HG03066 (cell line): Measurements from ENCODE around the gene HIP1R.
"Not testable (repeated sequence)": the region's sequence is repeated elsewhere in the genome, so short reads cannot be mapped to it uniquely, and the experiment has no call there.

ENCODE experiments used
- ATAC-seq: cut with Tn5 transposase; IDR thresholded peaks from one replicate; pipeline ENCODE4 v1.9.1; 2021; ENCODE audit warnings: low read depth; ENCODE audit not compliant: unreplicated experiment

HIP1R gene

DNA sequence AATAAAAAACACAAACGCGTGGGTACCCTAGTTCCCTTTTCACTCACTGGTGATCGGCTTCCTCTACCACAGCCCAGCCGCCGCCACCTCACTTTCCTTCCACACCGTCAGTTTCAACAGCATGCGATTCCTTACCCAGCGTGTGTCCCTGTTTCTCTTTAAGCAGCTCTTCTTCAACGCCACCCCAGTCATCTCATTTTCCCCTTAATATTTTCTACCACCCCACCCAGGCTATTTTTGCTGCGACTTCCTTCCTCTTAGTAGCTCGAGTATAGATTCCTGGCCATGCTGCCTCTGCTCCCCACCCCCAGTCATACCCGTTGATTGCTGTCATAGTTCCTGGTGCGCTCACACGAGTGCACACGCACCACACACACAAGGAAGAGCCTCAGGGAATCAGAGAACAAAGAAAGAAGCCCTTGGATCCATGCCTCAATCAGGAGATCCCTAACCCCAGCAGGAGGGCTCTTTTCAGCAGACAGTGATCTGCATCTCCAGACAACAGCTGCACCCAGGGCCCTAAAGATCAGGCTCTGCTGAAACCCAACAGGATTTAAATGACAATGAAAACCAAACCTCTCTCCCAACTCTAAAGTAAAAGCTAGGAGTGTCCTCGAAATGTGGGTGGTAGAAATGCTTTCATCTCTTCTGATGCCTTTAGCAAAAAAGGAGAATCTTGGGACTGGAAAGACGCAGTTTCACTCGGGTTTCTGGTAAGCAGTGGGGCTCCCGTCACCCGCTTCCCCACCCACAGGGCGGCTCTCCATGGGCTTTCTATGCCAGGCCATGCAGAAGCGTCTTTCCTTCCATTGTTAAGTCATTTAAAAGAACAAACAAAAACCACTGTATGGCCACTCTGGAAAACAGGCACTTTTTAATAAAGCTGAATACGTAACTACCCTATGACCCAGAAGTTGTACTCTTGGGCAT, 36.9 kb downstream of the HIP1R start:
- no peak for ATAC-seq

DNA sequence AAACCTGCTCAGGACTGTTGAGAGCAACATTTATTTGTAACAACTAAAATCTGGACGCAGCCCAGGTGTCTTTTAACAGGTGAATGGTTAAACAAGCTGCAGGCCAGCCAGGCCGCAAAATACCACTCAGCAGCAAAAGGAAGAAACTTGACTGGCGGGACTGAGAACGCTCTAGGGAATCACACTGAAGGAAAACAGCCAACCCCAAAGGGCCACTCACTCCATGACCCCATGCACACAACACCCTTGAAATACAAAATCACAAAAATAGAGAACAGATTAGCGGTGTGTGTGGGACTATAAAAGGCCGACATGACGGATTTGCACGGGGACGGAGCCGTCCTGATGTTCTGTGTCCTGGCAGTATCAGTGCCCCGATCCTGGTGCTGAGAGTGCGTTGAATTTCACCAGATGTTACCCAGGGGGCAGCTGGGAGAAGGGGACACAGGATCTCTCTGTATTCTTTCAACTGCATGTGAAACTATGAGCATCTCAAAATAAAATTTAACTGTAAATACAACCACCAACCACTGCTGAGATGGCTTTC, 37.6 kb downstream of the HIP1R start:
- no peak for ATAC-seq

DNA sequence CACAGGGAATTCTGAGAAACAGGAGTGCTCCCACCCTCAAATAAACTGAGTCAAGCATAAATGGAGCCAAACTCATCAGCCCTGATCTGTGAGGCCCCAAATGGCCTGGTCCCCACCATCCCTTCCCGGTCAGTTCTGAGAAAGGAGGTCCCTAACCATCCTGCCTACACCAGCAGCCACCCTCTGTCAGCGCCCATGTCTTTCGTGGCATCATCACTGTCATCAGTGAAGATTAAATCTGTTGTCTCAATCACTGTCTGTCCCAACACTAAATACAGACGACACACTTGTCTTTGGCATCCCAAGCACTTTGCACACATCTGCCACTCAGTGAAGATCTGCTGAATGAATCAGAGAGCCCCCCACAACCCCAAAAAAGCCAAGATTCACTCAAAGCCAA, 38.3 kb downstream of the HIP1R start:
- ATAC-seq = no peak

DNA sequence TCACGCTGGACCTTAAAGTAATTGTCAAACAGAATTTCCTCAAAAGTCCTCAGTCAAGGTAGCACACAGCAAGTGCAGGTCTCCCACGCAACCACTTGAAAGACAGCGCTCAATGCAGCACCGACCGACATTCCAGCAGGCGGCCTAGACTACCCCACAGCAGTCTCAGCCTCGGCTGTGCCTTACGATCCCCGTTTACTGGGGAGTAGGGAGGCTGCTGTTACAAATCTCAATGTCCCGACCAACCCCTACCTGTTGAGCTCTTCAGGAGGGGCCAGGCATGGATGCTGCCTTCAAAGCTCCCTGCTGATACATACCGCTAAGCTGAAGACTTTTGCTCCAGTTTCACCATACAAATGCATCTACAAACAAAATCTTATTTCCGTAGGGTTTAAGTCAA, 38.8 kb downstream of the HIP1R start:
- no peak for ATAC-seq

DNA sequence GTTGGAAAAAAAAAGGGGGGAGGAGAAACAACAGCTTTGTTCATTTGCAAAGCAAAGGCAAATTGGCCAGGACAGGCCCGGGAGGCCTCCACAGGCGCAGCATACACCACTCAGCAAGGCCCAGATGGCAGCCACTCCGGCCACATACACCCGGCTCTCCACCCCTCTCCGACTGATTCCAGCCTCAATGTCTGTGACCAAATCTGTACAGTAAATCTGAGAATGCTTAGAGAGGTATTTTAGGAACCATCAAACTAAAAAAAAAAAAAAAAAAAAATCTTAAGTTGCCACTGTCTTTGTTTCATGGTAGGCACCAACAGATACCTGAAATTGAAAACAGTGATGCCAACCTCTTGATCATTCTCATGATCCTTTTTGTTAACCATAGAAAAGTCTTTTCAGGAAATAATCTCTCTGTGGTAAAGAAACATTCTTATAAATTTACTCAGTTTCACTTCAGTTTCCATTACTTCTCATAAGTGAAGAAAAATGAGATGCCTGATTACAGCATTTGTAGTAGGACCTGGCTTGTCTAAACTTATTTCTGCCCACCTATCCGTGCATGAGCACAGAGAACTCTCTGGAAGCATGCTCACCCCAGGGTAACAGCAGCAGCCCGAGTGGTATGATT, 40.4 kb downstream of the HIP1R start:
- peak; percentile 66 for ATAC-seq

DNA sequence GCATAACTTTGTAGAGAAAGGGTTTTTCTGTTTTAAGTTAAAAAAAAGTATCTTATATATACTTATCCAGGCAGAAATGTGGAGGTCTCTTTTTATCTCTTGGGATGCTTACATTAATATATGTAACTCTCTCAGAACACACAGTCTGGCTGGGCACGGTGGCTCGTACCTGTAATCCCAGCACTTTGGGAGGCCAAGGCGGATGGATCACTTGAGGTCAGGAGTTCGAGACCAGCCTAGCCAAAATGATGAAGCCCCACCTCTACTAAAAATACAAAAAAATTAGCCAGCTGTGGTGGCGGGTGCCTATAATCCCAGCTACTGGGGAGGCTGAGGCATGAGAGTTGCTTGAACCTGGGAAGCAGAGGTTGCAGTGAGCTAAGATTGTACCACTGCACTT, 41.0 kb downstream of the HIP1R start:
- not testable (repeated sequence) for ATAC-seq

DNA sequence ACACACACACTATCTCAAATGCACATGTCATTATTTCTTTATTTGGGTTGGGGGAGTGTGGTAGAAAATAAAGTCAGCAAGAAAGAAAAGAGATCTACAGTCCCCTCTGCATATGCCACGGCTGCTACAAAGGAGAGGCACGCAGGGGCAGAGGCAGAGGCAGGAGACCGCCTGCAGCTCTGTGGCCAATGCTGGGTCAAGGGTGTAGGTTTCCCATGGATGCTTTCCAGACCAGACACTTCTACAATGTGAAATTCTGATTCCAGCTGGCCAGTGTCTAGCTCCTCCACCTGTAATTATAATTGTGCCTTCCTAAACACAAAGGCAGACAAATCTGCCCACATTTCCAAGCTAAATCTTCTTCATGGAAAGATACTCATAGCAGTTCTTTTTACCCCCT, 41.5 kb downstream of the HIP1R start:
- ATAC-seq = no peak

DNA sequence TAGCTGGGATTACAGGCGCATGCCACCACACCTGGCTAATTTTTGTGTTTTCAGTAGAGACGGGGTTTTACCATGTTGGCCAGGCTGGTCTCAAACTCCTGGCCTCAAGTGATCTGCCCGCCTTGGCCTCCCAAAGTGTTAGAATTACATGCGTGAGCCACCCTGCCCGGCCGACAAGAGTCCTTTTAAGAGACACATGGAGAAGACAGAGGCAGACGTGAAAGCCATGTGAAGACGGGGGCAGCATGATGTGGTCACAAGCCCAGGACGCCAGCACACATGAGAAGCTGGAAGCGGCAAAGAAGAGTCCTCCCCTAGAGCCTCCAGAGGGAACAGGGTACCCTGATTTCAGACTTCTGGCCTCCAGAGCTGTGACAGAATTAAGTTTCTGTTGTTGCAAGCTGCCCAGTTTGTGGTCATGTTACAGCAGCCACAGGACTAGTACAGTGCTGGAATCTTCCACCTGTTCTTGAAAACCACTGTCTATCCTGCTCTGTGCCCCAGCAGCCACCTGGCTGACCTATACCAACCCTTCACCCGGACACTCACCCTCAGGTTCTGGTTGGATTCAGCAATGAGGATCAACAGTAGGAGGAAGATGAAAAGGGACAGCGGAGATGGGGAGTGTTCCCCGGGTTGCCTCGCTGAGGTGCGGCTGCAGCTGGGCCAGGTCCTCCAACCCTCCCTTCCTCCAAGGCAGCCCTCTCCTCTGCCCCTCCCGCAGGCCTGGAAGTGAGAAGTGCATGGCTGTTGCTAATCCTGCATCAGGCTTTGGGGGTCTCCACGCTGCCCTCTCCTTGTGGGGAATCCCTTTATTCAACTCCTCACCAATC, 43.7 kb downstream of the HIP1R start:
- ATAC-seq = no peak

DNA sequence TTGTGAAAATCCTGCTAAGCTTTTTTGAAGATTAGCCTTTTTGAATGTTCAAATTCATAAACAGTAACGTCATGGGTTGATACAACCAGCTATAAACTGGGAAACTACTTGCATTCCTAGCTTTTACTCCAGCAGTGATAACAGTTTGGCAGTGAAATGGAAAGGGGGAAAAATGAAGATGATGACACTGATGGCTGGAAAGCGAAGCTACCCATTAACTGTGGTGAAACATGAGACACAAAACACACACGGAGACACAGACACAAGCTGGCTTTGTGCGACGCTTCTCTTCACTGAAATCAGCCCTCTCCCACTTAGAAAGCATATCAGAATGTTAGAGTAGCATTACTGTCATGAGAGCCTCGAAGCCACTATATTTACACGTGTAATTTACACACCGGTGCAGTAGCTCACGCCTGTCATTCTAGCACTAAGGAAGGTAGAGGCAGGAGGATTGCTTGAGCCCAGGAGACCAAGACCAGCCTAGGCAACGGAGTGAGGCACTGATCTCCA, 45.0 kb downstream of the HIP1R start:
- ATAC-seq = no peak

DNA sequence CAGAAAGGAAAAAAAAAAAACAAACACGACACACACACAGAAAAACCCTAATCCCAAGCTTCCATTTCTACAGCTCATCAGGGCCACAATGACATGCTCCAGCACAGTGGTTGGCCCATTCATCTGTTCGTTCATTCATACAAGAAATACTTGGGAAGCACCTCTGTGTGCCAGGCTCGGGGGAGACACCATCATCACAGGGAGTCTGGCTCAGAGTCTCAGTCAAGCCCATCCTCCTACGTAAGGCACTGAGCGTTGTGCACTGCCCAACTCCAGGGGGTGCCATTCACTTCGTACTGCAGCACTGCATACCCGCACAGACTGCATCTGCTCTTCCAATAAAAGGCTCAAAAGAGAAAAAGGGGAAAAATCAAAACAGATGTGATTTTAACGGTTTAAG, 45.4 kb downstream of the HIP1R start:
- no peak for ATAC-seq

DNA sequence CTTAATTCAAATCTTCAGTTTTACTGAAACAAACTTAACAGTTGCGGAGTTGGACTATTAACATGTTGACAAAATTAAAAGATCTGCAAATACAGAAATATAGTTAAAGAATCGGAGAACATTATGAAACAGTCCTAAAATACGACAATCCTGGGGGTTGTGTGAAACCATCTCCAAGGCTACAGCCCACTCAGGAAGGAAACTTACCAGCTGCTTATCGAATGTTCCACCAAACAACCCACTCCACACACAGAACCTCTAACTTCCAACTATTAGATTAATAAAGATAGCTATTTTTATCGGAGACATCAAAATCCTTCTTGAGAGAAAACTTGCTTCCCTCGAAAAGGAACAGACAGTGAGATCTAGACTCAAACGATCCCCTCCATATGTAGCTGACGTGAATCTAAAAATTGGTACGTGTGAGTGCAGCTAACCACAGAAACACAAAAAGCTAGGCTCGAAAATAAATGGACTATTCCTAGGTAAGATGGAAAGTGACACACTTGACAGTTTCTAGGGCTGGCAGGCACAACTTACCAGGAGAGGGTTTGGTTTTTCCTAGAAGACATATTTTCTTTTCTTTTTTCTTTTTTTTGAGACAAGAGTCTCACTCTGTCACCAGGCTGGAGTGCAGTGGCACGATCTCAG, 47.8 kb downstream of the HIP1R start:
- no peak for ATAC-seq

DNA sequence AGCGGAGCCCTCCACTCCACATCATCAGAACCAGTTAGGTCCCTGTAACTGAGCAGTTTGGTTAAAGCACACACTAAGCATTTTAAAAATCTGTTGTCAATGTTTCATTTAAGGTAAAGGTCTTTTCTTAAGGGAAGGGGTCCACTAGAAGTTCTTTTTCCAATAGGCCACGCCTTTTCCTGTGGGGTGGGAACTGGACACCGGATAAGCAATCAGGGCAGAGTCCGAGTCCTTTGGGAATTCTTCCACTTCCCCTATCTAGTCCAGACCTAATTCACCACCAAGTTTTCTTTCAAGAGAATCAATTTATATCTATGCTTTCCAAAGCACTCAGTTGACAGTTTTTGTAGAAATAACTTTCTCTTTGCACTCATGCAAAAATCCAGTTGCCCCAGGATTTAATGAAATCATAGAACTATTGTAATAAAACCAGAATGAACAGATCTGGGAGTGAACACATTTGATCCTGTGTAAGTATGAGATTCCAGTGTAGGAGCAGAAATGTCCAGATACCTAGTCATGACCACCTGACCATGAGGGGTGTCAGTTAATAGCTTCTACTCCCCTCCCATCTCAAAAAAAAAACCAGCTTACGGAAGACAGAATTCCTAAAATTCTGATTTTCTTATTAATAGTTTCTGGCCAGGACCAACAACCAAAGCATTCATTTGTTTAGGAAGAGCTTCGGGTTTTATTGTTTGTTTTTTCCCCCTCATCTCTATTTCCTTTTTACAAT, 49.0 kb downstream of the HIP1R start:
- no peak for ATAC-seq

DNA sequence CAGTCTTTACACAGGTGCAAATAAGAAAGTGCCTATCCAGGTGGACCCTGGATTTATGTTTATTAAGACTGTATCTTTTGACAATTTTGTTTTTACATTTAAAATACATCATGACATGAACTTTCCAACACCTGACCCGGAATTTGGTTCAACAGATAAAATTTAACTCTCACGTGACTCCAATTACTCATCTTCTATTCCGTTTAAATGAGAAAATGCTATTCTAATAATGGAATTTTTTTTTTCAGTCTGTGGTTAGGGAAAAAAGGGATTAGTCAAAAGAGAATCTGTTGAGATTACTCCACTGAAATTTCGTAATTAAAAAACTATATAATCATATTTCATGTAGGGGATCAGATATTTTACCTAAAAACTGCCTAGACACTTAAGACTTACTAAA, 49.6 kb downstream of the HIP1R start:
- no peak for ATAC-seq

DNA sequence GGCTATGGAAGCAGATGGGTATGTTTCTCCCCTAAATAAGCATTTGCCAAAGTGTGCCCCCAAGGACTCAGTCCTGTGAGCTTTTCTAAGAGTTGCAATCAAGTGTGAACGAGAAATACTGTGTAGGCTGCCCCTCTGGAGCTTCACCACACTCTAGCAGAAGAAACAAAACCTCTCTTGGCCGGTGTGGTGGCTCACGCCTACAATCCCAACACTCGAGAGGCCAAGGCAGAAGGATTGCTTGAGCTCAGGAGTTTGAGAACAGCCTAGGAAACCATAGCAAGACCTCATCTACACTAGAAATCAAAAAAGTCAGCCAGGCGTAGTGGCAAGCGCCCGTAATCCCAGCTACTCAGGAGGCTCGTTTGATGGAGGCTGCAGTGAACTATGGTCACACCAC, 50.9 kb downstream of the HIP1R start:
- no peak for ATAC-seq

DNA sequence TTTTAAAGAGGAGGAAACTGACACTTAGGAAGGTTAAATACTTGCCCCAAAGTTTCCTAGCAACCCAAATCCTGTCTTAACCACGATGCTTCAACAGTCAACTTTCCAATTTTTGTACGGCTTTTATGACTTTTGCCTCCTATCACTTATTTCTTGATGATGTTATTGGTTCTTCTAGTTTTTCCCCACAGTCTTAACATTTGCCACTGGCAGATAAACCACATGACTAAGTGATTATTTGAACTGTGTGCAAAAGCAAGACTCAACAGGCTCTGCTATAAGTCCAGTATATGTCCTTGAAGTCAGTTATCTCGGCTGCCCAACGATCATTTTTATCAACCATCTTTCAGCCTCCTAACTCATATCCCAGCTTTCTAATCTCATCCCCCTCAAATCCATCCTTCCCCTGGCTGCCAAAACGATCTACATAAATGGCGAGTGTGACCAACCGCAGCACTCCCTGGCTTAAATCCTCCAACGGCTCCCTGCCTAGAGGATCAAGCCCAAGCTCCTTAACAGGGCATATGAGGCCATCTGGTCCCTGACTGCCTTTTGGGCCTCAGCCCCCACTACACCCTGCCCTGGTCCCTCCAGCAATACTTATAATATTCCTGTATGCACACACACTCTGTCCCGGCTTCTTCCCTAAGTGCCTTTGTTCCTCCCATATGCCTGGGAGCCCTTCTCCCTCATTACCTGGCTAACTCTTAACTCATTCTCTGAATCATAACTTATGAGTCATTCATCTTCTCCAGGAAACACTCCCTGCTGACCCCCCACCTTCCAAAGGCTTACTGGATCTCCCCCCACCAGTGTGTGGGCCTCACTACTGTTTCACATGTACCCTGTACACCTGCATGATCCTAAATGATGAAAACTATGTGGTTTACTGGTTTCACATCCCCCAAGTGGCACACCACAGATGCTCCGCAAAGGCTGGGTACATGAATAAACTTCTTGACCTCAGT, 51.9 kb downstream of the HIP1R start:
- peak; percentile 88 for ATAC-seq

DNA sequence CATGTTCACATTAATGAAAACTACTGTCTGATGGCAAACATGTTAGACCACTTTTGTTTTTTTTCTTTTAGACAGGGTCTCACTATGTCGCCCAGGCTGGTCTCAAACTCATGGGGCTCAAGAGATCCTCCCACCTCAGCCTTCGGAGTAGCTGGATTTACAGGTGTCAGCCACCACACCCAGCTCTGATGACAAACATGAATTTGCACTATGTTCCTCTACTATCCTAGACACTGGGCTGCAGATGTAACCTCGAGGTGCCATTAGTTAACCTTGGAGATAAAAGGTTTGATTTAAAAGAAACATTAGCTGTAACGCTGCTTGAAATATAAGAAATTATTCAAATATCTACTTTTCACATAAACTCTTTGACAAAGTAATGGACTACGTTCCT, 52.6 kb downstream of the HIP1R start:
- peak; percentile 3 for ATAC-seq

DNA sequence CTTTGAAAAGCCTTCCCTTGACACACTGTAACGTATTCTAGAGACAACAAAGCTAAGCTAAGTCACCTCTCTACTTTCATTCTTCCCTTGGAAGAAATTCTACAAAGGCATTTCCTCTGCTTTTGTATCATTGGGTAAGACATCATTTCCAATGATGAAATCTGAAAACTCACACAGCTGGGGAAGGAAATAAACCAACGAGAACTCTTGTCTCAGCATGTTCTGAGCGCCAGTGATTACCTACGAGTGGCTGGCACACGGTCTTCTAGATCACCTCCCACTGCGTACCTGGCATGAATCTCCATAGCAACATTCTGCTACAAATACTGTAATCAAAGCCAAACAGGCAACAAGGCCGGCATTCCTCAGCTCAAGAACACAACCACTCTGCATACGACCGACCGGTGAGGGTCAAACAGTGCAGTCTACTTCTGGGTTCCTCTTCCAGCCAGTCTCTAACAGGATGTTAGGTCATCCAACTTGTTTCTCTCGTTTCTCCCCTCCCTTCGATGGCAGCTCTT, 53.0 kb downstream of the HIP1R start:
- no peak for ATAC-seq
